Activated gamma-delta T cell treated with anti-CD3 and anti-CD28 coated beads, Interleukin-2, amount 50 U/mL, for 16 hours (primary cell): ENCODE results near the gene PLSCR3.

Experiments used
- DNase-seq: peaks from one replicate; pipeline ENCODE4 v3.0.0-alpha.2; 2020; ENCODE audit warnings: low read depth

PLSCR3 gene

DNA sequence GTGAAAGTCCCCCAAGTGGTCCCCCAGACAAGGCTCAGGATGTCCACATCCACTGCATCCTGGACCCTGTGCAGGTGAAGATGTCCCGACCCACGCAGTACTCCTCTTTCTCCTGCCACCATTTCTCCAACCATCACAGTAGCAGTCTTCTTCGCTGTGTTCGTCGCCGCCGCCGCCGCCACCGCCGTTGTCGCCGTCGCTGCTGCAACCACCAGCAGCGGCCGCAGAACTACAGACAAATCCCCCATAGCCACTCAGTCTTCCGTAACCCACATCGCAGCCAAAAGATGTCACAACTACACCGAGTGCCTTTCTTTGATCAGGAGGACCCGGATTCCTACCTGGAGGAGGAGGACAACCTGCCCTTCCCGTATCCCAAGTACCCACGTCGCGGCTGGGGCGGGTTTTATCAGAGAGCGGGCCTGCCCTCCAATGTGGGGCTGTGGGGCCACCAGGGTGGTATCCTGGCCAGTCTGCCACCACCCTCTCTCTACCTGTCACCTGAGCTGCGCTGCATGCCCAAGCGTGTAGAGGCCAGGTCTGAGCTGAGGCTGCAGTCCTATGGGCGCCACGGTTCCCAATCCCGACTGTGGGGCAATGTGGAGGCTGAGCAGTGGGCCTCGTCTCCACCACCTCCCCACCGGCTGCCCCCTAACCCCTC, 32.0 kb upstream of the PLSCR3 start:
- DNase-seq, result no peak

DNA sequence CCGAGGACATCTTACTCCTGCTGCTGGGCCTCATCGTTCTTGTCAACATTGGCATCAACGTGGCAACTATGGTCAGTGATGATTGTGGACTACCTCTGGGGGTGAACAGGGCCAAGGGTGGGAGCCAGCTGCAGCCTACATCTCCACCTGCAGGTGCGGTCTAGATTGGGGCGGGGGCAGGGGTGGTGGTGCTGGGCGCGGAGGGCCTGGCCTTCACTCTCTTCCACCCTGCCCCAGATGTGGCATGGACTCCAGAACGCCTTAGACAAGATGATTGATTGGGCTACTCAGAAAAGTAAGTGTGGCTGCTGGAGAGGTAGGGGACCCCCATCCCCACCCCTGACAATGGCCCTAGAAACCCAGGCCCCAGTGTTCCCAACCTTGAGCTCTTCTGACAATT, 31.4 kb upstream of the PLSCR3 start:
- no peak for DNase-seq

GRCh38 chr17:7425316-7425715, 31.0 kb upstream of the PLSCR3 start, which contains the start of gene SPEM2:
SPEM2 (plus strand) TSS chr17:7425616; CDS start chr17:7425689, 73 bp downstream.
- no peak for DNase-seq

GRCh38 chr17:7423679-7424078, 29.4 kb upstream of the PLSCR3 start:
- DNase-seq, result no peak

- DNase-seq, result no peak
These were observed 26.9 kb upstream of the PLSCR3 start for GRCh38 chr17:7421186-7421585.

- no peak for DNase-seq
These were observed 25.7 kb upstream of the PLSCR3 start, which contains the start of gene SPEM1 for GRCh38 chr17:7419819-7420610. SPEM1 (plus strand) TSS chr17:7420324; CDS start chr17:7420385, 61 bp downstream.

GRCh38 chr17:7418472-7419152, 24.3 kb upstream of the PLSCR3 start:
- DNase-seq, result no peak

DNA sequence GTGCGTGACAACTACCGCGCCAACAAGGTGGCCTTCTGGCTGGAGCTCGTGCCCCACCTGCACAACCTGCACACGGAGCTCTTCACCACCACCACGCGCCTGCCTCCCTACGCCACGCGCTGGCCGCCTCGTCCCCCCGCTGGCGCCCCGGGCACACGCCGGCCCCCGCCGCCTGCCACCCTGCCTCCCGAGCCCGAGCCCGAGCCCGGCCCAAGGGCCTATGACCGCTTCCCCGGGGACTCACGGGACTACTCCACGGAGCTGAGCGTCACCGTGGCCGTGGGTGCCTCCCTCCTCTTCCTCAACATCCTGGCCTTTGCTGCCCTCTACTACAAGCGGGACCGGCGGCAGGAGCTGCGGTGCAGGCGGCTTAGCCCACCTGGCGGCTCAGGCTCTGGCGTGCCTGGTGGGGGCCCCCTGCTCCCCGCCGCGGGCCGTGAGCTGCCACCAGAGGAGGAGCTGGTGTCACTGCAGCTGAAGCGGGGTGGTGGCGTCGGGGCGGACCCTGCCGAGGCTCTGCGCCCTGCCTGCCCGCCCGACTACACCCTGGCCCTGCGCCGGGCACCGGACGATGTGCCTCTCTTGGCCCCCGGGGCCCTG, 22.8 kb upstream of the PLSCR3 start:
- no peak for DNase-seq

GRCh38 chr17:7416323-7416722, 22.0 kb upstream of the PLSCR3 start:
- no peak for DNase-seq

DNA sequence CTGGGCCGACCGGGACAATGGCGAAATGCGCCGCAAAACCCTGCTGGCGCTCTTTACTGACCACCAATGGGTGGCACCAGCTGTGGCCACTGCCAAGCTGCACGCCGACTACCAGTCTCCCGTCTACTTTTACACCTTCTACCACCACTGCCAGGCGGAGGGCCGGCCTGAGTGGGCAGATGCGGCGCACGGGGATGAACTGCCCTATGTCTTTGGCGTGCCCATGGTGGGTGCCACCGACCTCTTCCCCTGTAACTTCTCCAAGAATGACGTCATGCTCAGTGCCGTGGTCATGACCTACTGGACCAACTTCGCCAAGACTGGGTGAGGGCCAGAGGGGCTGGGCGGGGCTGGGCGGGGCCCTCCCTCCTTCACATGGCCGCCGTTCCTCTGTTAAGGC, 21.5 kb upstream of the PLSCR3 start:
- no peak for DNase-seq

GRCh38 chr17:7414837-7415236, 20.5 kb upstream of the PLSCR3 start:
- DNase-seq, result no peak

DNA sequence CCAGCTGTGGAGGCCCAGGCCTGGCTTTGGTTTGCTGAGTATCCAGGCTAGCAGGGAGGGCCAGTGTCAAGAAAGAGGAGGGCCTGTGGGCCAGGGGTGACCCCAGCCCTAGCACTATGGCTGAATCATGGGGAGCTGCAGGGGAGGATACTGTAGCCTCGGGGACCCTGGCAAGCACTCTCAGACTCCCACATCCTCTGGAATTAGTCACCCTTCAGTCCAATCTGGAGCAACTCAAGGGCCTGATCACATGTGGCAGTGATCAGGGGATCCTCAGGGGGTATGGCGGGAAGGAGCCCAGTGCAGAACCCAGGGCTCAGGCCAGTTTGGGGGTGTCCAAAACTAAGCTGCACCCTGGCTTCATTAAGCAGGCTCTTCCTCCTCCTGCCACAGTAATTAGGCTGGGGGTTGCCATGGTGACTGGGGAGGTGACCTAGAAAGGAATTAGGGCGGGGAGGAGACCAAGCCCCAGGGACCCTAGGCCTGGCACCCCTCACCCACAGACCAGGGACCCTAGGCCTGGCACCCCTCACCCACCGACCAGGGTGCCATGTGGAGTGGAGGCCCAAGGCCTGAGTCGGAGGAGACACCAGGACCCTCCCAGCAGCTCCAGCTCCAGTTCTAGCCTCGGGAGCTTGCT, 19.1 kb upstream of the PLSCR3 start:
- DNase-seq, result no peak

DNA sequence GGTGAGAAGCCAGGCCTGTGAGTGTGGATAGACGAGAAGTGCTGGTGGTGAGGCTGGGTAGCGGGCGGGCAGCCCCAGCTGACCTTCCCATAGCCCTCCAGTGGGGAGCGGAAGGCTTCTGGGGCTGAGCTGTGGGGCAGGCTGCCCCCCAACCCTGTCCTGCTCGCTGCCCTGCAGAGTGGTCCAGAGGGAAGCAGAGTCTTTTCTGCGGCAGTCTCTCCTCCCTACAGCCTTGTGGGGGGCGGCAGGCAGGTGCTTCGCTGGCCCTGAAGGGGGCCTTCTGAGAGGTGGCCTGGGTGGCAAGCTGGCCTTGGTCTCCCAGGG, 17.1 kb upstream of the PLSCR3 start:
- DNase-seq, result no peak

DNA sequence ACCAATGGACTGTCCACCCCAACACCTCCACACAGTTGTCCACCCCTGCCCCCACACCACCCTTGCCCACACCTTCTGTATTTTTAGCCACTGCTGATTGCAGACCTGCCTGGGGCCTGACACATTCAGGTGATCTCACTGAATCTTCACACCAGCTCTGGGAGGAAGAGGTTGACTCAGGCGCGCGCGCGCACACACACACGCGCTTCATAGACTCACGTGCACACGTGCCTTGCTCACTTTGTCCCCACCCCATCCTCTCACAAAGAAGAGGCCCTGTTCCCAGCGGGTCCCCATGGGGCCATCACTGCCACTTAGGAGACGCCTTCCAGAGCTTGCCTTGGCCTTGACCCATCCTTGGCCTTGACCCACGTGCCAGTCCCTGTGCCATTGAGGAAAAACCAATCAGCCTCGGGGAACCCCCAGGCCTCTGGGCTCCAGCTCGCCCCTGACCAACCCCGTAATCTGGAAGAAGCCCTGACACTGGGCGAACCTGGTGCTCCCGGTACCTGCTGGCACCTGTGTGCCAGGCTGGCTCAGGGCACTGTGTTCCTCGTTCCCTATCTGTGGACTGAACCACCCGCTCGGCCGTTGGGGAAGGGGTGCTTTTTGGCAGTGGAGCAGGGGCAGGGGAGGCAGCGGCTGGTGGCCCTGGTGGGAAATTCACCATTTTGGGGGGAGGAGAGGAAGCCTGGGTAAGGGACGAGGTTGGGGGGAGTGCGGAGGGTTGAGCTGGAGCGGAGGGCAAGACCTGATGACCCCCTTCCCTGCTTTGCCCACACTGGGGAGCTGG, 16.5 kb upstream of the PLSCR3 start:
- DNase-seq, result no peak

DNA sequence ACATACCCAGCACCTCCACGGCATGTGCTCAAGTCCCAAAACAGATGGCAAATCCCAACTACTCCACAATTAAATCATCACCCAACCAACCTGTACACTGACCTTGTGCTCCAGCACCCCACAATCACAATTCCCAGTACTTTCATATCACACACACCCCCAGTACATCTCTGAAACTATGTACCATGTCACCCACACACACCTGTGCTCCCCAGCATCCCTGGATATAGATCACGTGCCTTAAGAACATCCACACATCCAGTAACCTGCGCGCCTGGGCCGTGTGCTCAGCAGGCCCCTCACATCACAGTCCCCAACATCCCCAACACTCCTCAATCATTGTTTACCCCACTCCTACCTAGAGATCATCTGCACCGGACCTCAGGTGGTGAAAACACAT, 15.4 kb upstream of the PLSCR3 start:
- no peak for DNase-seq

DNA sequence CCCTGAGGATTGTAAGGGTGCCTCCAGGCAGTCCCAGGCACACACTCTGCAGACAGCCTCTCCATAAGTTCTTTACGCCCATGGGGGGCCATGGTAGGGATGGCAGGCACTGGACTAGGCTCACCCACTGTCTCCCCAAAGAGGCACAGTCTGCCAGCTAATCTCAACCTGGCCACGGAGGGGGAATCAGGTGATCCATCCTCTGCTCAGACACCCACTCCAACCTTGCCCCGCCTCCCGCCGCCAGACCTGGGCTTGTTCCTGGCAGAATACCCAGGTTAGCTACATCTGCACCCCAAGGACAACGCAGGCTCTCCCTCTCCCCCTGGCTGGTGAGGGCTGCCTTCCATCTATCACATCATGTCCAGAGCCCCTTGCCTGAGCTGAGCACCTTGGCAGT, 14.5 kb upstream of the PLSCR3 start:
- no peak for DNase-seq

- no peak for DNase-seq
These were observed 14.0 kb upstream of the PLSCR3 start for GRCh38 chr17:7408252-7408727.

GRCh38 chr17:7407485-7408251, 13.3 kb upstream of the PLSCR3 start, which contains the start of gene NLGN2:
NLGN2 (plus strand) TSS chr17:7407845; CDS start chr17:7408256, 411 bp downstream.
- no peak for DNase-seq

DNA sequence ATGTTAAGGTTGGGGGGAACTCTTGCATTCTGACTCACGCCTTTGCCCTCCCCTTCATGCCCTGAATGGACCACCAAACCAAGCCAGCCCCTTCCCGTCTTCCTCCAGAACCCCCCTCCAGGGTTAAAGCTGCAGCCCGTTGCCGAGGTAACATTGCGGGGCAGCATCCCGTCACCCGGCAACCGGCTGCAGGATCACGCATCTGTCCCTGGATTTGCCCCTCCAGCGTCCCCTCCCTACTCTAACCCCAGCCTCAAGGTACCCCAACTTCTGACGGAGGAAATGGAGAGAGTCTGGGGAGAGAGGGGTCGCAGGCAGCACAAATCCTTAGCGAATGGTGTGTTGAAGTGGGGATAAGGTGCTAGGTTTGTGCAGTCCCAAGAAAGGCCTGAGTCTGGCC, 12.8 kb upstream of the PLSCR3 start:
- no peak for DNase-seq

- DNase-seq, result no peak
These were observed 12.0 kb upstream of the PLSCR3 start for GRCh38 chr17:7406235-7406825.
